ENCODE data around the gene IMMP1L.

Gene IMMP1L

GRCh38 chr11:31387379-31387778, 122.0 kb downstream of the IMMP1L start:
- peak; percentile 79 for DNase-seq (ENCODE audit: low read depth)

GRCh38 chr11:31383116-31383515, 126.3 kb downstream of the IMMP1L start:
- DNase-seq (ENCODE audit: low read depth), result no peak
